OCI-LY7 (cell line): ENCODE data around the gene SCN2A. TPM values are rescaled to one million over a fixed set of nuclear protein-coding genes. Genes with fewer than 3 reads are reported as not detected.
A peak's percentile ranks its signal among the peaks of the same experiment; 100 is the strongest.

Experiments used
- BruUV-seq: library from RNA; stranded (reverse); fragments of 400-500 nt; replicated peaks from 2 replicates; lab custom pipeline; 2021; lab: Mats Ljungman, UMichigan
- CTCF ChIA-PET: fragments of 300-600 bp; sonication (Branson Sonifier 250); formaldehyde crosslinking; loops from one replicate; lab custom pipeline; 2022; ENCODE audit warnings: antibody characterized with exemption; ENCODE audit not compliant: unreplicated experiment; lab: Charles Lee
- POLR2A ChIA-PET: fragments of 300-600 bp; sonication (Branson Sonifier 250); formaldehyde crosslinking; loops from one replicate; lab custom pipeline; 2022; ENCODE audit warnings: antibody characterized with exemption; lab: Charles Lee
- DNase-seq: peaks from one replicate; pipeline ENCODE4 v3.0.0-alpha.2; 2015; ENCODE audit warnings: low spot score
- H2AFZ ChIP-seq: fragments of 200-600 bp; sonication (generic), shearing (Covaris generic); 2 replicates; pipeline ENCODE4 v1.6.1; 2014; ENCODE audit warnings: mild to moderate bottlenecking, antibody characterized with exemption, low read length, moderate library complexity
- H3K27ac ChIP-seq: fragments of 200-600 bp; sonication (generic); 2 replicates; pipeline ENCODE4 v1.5.1; 2014; ENCODE audit warnings: mixed run types, low read depth, mild to moderate bottlenecking, moderate library complexity, low read length, inconsistent platforms; ENCODE audit not compliant: poor library complexity, severe bottlenecking
- H3K36me3 ChIP-seq: fragments of 200-600 bp; sonication (generic); 2 replicates; pipeline ENCODE4 v1.6.1; 2014; ENCODE audit warnings: mild to moderate bottlenecking, antibody characterized with exemption, low read length, moderate library complexity, mixed read lengths; ENCODE audit not compliant: insufficient read depth
- H3K4me1 ChIP-seq: fragments of 200-600 bp; sonication (generic); 2 replicates; pipeline ENCODE4 v1.5.1; 2014; ENCODE audit warnings: mild to moderate bottlenecking, low read length; ENCODE audit not compliant: insufficient read depth, poor library complexity, severe bottlenecking
- H3K4me2 ChIP-seq: fragments of 200-600 bp; sonication (generic); 2 replicates; pipeline ENCODE4 v1.6.1; 2014; ENCODE audit warnings: mild to moderate bottlenecking, low read length
- H3K4me3 ChIP-seq: fragments of 200-600 bp; sonication (generic); 2 replicates; pipeline ENCODE4 v1.5.1; 2014; ENCODE audit warnings: mild to moderate bottlenecking, low read depth, low read length; ENCODE audit not compliant: poor library complexity, severe bottlenecking
- H3K79me2 ChIP-seq: fragments of 200-600 bp; sonication (generic); 2 replicates; pipeline ENCODE4 v1.6.1; 2016; ENCODE audit warnings: low read depth, mild to moderate bottlenecking, low read length, moderate library complexity, mixed read lengths; ENCODE audit not compliant: insufficient read depth
- H3K9me2 ChIP-seq: fragments of 200-600 bp; sonication (generic); 2 replicates; pipeline ENCODE4 v1.6.1; 2016; ENCODE audit warnings: mild to moderate bottlenecking, low read length, mixed read lengths; ENCODE audit not compliant: insufficient read depth
- H3K9me3 ChIP-seq: fragments of 200-600 bp; sonication (generic); 2 replicates; pipeline ENCODE4 v1.6.1; 2014; ENCODE audit warnings: mild to moderate bottlenecking, mixed run types, low read length, mixed read lengths
- H4K20me1 ChIP-seq: fragments of 200-600 bp; sonication (generic); 2 replicates; pipeline ENCODE4 v1.6.1; 2014; ENCODE audit warnings: mild to moderate bottlenecking, antibody characterized with exemption, low read length, moderate library complexity, mixed read lengths; ENCODE audit not compliant: insufficient read depth
- EZH2phosphoT487 ChIP-seq: fragments of 200-600 bp; sonication (generic); IDR thresholded peaks from 2 replicates; pipeline ENCODE4 v1.6.1; 2018; ENCODE audit warnings: low read depth, borderline replicate concordance, mild to moderate bottlenecking, mixed run types, antibody characterized with exemption, low read length, moderate library complexity, mixed read lengths
- intact Hi-C: fragments of 100-400 bp; cut with micrococcal nuclease; formaldehyde crosslinking; loops from one replicate; pipeline ENCODE4 v1.10.0; 2022; ENCODE audit not compliant: unreplicated experiment
- total RNA-seq, 2 experiments: library from RNA; depleted of rRNA in 1 of 2; stranded (reverse); fragments of >200 nt in 1 of 2; shearing (Covaris generic) in 1 of 2; gene quantifications; 2 replicates each; pipeline ENCODE4 v1.2.3, GENCODE V29; 2014 to 2022
- TF ChIP-seq, protein P1 (sequence below): fragments of 200-600 bp; sonication (generic); conservative IDR thresholded peaks from 2 replicates; pipeline ENCODE4 v1.5.1; 2014; ENCODE audit warnings: mild to moderate bottlenecking, antibody characterized with exemption, low read length, moderate library complexity, mixed read lengths

Gene SCN2A
- total RNA-seq, 2 experiments from 2014 or later, result not detected

DNA sequence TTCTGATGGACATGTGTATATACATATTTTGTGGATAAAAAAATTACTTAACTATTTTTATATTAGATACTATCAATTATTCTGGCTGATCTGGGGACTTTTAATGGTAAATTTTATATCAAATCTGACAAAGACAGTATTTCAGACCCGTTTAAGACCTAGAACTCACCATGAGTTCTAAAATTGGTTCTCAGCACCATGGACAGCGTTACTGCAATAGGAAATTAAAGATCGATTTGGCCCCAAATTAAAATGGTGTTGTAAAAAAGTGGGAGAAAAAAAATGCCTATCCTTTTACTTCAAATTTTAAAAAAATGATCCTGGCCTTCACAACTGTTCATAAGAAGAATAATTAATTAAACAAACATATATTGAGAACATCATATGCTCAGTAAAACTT is 919 bp upstream of the SCN2A start:
- H3K4me3 ChIP-seq, result no peak overlapping the region
- POLR2A ChIA-PET, result interaction anchor here (0.7 kb wide), 1 partner anchor 620 kb away, joined by 3 read pairs; no protein-coding TSS in a partner anchor
- H3K27ac ChIP-seq, result no peak overlapping the region
- H2AFZ ChIP-seq, result no peak overlapping the region
- TF ChIP-seq, protein P1, sequence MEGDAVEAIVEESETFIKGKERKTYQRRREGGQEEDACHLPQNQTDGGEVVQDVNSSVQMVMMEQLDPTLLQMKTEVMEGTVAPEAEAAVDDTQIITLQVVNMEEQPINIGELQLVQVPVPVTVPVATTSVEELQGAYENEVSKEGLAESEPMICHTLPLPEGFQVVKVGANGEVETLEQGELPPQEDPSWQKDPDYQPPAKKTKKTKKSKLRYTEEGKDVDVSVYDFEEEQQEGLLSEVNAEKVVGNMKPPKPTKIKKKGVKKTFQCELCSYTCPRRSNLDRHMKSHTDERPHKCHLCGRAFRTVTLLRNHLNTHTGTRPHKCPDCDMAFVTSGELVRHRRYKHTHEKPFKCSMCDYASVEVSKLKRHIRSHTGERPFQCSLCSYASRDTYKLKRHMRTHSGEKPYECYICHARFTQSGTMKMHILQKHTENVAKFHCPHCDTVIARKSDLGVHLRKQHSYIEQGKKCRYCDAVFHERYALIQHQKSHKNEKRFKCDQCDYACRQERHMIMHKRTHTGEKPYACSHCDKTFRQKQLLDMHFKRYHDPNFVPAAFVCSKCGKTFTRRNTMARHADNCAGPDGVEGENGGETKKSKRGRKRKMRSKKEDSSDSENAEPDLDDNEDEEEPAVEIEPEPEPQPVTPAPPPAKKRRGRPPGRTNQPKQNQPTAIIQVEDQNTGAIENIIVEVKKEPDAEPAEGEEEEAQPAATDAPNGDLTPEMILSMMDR, result no peak
- no peak for TF ChIP-seq EZH2phosphoT487
- no peaks in the 10 kb centered on the region for H3K4me1 ChIP-seq
- intact Hi-C loops, result loop anchor here (5.0 kb wide), 1 partner anchor 54 kb away; no protein-coding TSS in a partner anchor
- no peak overlapping the region for H3K4me2 ChIP-seq
- no peaks in the 10 kb centered on the region for H3K79me2 ChIP-seq
- CTCF ChIA-PET, result no interaction called here
- H4K20me1 ChIP-seq, result no peaks in the 10 kb centered on the region
- DNase-seq, result peak; percentile 23
- H3K9me3 ChIP-seq, result no peaks in the 10 kb centered on the region
- H3K9me2 ChIP-seq, result no peaks in the 10 kb centered on the region
- no TSS peak for BruUV-seq
- no peaks in the 10 kb centered on the region for H3K36me3 ChIP-seq

DNA sequence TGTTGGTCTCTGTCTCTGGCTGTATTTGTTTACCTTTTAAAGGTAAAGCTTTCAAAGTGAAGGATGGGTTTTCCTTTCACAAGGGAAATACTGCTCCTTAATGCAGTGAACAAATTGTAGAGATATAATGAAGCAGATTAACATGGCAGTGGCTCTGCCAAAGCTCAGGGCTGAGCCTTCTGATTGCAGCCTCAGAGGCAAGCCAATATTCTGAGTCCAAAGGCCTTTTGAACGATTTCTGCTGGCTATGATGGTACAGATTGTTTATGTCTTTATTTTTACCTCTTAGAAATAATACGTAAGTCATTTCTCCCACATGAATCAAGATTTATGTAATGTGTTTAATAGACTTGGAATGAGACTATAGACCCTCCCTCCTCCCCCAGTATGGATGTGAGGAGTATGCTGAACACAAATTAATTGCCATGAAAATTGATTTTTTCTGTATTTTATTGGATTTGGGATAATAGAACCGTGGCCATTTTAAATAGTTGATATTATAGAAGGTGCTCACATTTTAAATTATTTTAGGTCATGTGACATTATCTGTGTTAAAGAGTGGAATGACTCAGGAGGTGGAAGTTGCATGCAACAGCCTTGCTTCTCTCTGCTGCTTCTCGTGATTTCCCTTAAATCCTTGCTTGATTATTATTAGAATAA is 772 bp downstream of the SCN2A start:
- no peak for TF ChIP-seq EZH2phosphoT487
- TF ChIP-seq, protein P1, result no peak
- ChIA-PET CTCF (interaction anchor here (0.6 kb wide), 1 partner anchor 224 kb away, joined by 3 read pairs; no protein-coding TSS in a partner anchor), POLR2A (no interaction called here)
- H3K4me1 ChIP-seq, result no peaks in the 10 kb centered on the region
- no peaks in the 10 kb centered on the region for H3K9me2 ChIP-seq
- no peak overlapping the region for H3K27ac ChIP-seq
- no peaks in the 10 kb centered on the region for H3K79me2 ChIP-seq
- DNase-seq, result no peak
- H4K20me1 ChIP-seq, result no peaks in the 10 kb centered on the region
- no peaks in the 10 kb centered on the region for H3K36me3 ChIP-seq
- no peaks in the 10 kb centered on the region for H3K9me3 ChIP-seq
- no peak overlapping the region for H3K4me3 ChIP-seq
- BruUV-seq, result no TSS peak
- intact Hi-C loops, result loop anchor here (5.0 kb wide), 1 partner anchor 52 kb away; no protein-coding TSS in a partner anchor
- H3K4me2 ChIP-seq, result no peak overlapping the region
- H2AFZ ChIP-seq, result no peak overlapping the region

DNA sequence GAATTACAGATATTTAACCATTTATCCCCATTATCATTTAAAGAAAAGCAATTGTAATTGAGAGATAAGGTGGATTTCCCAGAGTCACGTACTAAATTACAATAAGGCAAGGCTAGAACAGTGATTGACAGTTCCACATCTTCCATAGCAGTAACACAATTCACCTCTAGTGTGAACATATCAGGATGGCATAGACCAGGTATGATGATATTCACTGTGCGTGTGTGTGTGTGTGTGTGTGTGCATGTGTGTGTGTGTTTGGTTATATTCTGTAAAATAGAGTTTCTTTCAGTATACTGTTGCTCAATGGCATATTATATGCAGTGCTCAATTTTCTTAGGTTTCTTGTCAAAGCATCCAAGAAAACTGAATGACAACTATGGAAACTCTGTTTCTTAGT is 1.7 kb downstream of the SCN2A start:
- H3K4me1 ChIP-seq, result no peaks in the 10 kb centered on the region
- H3K9me2 ChIP-seq, result no peaks in the 10 kb centered on the region
- ChIA-PET POLR2A (no interaction called here), CTCF (no interaction called here)
- no peaks in the 10 kb centered on the region for H4K20me1 ChIP-seq
- H2AFZ ChIP-seq, result no peak overlapping the region
- no peak overlapping the region for H3K4me3 ChIP-seq
- BruUV-seq, result no TSS peak
- no peaks in the 10 kb centered on the region for H3K36me3 ChIP-seq
- intact Hi-C loops, result no loop called here
- H3K79me2 ChIP-seq, result no peaks in the 10 kb centered on the region
- no peaks in the 10 kb centered on the region for H3K9me3 ChIP-seq
- H3K27ac ChIP-seq, result no peak overlapping the region
- no peak overlapping the region for H3K4me2 ChIP-seq
- no peak for TF ChIP-seq EZH2phosphoT487
- TF ChIP-seq, protein P1, result no peak
- no peak for DNase-seq
